GM11168 (cell line): ENCODE data around the gene UBAC1.
"Not testable (repeated sequence)": the region's sequence is repeated elsewhere in the genome, so short reads cannot be mapped to it uniquely, and the experiment has no call there.

Experiments
- in situ Hi-C: fragments of 300-500 bp; cut with MboI; formaldehyde crosslinking; loops from one replicate; pipeline ENCODE4 v1.12.0; 2022; ENCODE audit warnings: low sequenced_read_pairs; ENCODE audit not compliant: unreplicated experiment

UBAC1 gene

DNA sequence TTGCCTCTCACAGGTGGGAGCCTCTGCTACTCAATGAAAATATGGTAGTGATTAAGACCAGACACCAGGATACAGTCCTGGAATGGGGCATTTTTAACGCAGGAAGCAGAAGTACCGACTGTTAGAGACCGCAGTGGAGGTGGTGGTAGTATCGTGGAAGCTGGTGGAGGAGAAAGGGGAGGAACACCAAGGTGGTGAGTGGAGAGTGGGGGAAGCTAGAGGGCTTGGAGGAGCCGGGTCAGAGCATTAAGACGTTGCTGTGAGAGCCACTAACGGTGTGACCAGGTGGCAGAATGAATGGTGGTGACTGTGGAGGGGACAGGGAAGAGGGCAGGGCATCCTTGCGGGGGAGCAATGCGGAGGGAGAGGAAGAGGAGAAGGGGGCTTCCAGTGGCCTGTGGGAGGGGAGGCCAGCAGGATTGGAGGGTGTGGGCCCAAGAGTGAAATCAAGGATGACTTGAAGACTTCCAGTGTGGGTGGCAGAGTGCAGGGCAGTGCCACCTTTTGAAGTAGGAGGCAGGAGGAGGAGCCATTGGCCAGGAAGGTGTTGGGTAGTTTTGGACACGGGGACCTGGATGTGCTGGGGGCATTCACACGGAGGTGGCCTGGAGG, 1.6 kb upstream of the UBAC1 start:
- in situ Hi-C loops = no loop called here

DNA sequence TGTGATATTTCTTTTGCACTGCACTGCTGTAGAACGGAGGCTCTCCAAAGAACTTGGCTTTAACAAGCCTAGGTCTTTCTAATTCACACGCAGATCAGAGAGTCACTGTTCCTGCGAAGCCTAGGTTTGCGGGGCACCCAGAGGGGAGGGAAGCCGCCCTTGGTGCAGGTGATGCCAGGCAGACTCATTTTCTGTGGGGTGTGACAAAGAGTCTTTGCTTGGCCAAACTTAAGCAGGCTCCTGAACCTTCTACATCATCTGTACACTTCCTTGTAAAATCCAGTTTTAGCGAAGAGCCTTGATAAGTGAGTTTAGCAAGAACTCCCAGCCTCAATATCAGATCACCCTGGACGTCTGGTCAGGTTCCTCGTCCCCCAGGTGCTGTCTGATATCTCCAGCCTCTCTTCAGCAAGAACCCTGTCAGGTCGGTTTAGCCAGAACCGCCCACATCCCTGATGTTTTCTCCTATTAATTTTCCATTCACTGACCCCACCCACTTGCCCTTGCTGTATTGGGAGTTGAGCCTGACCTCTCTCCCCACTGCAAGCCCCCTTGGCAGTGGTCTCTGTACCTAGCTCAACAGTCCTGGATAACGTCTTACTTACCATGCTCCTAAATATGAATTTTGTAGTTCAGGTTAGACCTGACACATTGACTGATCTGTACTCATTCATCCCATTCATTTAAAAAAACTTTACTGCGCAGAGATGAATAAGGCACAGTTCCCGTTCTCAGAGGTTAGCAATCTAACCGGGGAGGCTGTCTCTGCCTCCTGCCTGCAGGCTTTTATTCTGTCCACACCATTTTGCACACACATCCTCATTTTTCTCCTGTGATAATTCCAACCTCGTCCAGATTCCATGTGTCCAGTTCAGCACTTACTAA, 880 bp upstream of the UBAC1 start:
- in situ Hi-C loops = no loop called here

DNA sequence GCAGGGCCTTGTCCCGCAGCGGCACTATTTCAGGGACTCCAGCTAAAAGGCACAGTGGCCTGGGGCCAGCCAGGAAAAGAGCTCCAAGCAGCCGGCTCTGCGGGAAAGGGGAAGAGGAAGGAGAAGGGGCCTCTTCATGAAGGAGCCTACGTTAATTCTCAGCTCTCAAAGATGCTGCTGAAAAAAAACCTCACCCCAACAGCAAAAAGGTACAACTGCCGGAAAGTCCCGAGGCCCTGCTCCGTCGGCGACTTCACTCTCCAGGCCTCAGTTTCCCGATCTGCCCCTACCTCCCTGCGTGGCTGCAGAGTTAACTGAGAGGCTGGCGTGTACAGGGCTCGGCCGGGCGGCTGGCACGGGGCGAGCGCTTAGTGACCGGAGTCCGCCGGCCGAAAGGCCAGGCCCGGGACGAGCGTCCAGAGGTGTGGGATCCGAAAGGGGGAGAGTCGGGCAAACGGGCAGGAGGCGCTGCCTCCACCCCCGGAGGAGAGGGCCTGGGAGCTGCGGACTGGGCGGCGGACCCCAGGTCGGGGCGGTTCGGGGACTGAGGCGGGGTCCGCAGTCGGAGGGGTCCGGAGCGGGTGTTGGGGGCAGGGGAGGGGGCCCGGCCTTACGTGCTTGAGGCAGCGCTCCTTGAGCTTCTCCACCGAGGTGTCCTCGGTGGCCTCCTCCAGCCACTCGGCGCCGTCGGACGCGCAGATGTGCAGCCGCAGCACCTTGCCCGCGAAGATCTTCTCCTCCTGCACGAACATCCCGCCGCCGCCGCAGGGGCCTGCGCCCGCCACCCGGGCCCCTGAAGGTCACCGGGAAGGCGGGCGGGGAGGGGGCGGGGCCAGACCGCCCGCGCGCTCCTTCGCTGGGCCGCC, 529 bp downstream of the UBAC1 start:
- in situ Hi-C loops = no loop called here

DNA sequence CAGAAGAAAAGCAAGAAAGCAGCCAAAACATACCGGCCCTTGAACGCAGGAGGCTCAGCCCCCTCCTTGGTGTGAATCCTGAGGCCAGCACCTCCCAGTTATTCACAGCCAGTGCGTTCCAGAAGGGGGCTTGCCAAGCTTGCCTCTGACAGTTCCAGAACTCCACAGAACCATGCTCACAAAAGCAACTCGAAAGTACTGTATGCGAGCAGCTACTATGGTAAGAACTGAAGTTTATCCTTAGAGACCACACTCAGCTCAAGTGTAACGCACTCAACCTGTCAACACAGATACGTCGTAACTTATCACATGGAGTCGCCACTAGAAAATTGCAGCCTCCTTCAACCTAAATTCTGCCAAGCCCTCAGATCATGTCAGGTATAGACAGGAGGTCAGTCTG, 1.4 kb downstream of the UBAC1 start:
- in situ Hi-C loops = no loop called here

DNA sequence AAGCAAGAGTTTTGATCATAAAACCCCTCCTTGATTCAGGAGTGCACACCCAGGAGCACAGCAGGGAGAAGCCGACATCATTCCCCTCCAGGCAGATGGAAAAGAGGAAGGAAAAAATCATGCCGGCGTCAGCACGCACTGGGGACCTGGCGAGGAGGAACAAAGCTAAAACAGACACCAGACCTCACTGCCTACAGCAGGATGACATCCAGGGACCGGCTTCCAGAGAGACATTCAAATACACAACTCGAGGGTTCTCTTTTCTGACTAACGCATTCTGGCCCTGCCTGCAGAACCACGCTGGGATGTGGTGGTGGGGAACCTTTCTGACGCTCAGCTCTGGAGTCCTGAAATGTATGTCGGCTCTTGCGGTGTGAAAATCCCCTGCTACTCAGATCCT, 2.7 kb downstream of the UBAC1 start:
- in situ Hi-C loops = no loop called here

DNA sequence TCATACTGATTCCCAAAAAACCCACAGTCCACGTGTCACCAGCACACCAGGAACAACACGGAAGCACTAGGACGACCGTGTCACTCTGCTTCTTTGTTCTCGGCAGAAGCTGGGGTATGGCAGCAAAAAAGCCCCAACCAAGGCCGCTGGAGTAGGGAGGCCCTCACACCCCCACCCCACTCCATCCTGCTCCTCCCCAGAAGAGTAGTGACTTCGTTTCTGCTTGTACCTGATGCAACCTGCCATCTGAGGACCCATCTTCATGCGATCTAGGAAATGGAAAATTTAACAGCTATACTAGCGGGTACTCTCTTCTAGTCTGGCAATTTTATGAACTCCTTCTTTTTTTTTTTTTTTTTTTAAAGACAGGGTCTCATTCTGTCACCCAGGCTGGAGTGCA, 3.7 kb downstream of the UBAC1 start:
- in situ Hi-C loops = no loop called here

DNA sequence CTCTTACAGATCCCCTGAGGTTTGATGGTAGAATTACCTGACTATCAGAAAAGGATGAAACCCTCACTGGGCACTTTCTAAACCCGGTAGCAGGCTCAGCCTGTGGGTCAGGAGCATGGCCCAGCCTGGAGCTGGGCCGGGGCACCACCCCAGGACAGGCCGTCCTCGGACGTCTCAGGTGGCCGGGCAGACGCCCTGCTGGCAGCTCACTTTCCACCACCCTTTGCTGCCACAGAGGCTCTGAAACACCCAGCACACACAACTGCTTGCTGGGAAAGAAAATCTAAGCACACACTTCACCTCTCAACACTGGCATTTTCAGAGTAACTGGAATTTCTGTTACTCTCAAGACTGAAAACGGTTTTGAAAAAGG, 4.4 kb downstream of the UBAC1 start:
- in situ Hi-C loops = no loop called here

DNA sequence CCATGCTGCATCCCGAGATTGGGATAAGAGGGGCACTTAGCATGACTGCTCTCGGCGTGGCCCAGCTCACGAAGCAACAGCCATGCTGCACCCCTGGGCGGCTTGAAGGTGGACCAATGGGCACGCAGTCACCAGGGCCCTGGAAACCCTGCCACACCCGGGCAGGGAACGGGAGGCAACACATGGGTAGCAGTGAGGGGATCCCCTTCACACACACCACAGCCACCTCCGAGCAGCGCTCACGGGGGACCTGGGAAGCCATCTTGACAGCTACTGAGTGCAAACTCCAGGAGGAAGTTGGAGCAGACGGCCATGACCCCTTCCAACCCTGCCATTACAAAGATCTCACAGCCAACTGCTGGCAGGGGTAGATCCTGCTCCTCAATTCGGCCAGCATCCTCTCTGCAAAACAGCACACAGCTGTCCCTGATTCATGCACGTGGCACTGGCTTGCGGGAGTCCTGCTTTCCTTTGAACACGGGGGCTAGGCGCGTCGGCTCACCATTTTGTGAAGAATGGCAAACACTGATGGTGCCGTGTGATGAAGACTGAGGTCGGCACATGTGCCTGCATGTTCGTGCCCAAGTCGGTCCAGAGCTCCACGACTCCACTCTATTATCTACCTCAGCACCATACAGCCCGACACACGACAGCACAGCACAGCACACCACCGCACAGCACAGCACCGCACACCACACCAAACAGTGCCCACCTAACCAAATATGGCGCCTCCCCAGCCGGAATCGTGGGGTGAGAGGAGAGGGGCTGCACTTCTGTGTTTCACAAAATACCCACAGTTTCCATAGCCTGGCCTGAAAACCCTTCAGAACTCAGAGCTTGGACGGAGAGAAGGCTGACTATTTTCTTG, 5.0 kb downstream of the UBAC1 start:
- in situ Hi-C loops = no loop called here

DNA sequence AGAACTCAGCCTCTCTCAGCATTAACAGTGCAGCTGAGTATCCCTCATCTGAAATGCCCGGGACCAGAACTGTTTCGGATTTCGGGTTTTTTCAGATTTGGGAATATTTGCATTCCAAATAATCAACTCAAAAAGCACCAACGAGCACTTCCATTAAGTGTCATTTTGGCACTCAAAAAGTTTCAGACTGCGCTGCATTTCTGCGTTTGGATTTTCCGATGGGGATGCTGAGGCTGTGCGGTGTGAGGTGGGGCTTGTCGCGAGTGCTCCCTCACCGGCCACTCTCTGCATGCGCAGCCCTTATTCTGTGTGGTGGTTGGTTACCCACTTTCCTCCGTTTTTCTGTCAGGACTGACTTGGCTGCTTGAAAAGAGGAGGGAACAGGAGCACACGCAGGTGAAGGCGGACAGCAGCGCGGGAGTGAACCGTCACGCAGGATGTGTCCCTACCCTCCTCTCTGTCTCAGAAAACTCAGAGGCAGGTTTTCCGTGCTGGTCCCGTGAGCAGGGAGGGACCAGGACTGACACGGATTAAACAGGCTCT, 8.4 kb downstream of the UBAC1 start:
- in situ Hi-C loops = no loop called here

DNA sequence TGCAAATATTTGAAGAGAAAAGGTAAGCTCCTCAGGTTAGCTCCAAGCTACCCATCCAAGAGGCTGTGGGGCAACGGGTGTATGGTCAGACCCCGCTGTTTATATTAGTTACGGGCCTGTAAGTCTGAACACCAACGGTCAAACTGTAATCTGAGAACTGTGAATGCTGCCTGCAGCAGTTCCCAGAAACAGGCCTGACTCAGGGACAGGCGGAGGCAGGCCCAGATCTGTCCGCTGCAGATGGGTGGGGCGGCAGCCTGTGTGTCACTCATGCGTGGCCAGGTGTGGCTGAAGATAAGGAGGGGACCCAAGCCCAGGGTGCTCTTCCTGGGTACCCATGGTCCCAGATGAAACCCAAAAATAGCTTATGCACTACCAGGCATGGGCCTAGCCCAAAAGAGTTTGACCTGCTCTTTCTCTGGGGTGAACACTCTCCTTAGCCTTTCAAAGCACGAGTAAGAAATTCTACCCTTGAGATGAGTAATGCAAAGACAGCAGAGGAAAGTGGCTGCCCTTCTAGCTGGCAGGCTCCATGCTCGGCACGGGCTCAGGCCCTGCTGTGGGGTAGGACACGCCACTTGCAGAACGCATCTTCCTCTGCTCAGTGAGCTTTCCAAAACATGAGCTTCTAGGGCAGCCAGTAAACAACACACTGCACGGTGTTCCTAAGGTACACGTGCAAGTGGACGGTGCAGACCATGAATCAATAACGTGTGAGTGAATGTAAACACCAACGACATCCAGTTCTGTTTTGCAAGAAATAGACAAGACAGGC, 9.1 kb downstream of the UBAC1 start:
- in situ Hi-C loops = no loop called here

DNA sequence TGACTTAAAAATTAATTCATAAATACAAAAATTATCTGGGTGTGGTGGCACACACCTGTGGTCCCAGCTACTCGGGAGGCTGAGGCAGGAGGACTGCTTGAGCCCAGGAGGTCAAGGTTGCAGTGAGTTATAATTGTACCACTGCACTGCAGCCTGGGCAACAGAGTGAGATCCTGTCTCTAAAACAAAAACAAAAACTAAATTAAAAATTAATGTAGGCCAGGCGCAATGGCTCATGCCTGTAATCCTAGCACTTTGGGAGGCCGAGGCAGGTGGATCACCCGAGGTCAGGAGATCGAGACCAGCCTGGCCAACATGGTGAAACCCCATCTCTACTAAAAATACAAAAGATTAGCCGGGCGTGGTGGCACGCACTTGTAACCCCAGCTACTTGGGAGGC, 9.9 kb downstream of the UBAC1 start:
- in situ Hi-C loops = not testable (repeated sequence)

DNA sequence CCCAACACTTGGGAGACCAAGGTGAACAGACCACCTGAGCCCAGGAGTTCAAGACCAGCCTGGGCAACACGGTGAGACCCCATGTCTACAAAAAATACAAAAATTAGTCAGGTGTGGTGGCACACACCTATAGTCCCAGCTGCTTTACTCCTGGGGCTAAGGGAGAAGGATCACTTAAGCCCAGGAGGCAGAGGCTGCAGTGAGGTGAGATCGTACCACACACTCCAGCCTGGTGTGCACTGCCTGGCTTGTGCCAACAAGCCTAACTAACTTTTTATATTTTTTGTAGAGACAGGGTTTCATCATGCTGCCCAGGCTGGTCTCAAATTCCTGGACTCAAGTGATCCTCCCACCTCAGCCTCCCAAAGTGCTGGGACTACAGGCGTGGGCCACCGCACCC, 10.3 kb downstream of the UBAC1 start:
- in situ Hi-C loops = not testable (repeated sequence)

DNA sequence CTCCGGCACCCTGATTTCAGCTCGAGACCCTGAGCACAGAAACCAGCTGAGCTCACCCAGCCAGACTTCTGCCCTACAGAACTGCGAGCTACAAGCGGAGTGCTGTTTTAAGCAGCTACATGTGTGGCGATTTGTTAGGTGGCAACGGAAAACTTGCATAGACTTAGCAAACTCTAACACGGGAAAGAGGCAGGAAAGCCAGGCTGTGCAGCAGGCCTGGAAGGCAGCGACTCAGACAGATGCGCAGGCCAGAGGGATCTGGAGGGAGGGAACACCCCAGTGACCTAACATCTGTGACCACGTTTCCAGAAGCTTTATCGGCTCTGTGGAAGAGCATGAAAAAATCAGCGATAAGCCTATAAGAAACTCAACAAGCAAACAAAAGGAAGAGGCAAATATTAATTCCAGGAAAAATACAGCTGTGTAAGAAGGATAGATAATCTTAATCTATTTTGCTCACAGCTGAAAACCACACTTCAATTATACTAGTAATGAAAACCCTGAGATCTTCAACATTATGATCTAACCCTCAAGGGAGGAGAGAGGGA, 11.0 kb downstream of the UBAC1 start:
- in situ Hi-C loops = no loop called here

DNA sequence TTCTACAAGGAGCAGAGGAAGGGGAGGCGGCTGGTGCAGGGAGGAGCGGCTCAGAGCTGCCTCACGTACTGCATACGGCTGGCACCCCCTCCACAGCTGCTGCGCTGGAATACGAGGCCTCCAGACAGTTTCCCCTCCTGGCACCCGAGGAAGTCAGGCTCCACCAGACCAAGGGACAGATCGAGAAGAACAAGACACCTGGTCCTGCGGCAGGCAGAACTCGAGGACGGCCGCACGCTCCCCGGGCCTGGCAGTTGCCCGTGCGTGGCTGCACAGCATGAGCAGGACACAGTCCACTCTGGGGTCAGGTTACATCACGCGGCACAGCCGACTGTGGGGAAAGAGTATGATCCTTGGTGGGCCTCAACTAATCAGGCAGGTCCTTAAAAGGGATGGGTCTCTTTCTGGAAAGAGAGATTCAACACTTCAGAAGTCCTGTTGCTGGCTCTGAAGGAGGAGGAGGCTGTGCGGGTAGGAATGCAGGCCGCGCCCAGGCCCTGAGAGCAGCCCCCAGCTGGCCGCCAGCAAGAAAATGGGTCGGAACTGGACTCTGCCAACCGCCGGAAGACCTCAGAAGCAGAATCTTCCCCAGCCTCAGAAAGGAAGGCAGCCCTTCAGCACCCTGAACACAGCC, 11.6 kb downstream of the UBAC1 start:
- in situ Hi-C loops = no loop called here

DNA sequence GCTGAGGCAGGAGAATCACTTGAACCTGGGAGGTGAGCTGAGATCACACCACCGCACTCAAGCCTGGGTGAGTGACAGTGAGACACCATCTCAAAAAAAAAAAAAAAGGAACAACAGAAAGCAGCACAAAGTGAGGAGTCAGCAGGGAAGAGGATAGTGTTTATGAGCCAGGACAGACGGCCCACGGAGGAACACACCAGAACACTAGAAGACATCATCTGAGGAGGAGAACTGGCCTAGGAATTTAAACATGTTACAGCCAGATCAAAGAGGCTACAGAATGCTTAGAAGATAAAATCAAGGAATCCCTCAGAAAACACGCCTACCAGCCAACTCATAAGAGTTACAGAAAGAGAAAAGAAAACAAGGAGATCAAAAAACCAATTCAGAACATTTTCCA, 12.2 kb downstream of the UBAC1 start:
- in situ Hi-C loops = no loop called here

DNA sequence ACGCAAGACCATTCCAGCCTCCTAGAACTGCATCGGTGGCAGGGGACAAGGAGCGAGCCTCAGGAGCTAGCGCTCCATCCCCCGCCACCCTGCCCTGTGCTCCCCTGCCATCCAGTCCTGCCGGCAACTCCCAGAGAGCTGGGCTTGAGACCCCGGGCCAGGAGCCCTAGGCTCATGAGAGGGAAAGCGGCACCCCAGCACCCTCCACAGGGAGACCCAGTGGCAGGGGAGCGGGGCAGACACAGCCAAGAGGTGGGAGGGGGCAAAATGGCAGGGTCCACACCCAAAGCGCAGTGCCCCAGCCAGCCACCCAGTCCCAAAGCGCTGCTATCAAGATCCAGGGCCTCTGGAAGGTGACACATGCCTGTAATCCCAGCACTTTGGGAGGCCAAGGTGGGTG, 12.7 kb downstream of the UBAC1 start:
- in situ Hi-C loops = no loop called here

DNA sequence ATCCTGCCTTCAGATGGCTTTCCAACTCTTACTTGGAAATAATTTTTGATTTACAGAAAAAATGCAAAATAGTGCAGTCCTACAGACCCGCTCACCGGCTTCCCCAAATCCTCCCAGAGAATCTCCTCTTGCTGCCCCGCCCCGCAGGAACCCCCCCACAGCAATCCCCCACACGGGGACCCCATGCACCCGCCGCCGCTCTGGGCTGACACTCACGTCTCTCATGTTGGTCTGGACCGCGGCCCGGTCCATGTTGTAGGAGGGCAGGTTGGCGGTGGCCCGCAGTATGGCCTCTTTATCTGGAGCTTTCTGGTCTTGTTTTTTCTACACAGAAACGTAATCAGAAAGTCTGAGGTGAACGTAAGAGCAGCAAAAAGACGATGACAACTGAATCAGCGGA, 13.6 kb downstream of the UBAC1 start:
- in situ Hi-C loops = no loop called here

DNA sequence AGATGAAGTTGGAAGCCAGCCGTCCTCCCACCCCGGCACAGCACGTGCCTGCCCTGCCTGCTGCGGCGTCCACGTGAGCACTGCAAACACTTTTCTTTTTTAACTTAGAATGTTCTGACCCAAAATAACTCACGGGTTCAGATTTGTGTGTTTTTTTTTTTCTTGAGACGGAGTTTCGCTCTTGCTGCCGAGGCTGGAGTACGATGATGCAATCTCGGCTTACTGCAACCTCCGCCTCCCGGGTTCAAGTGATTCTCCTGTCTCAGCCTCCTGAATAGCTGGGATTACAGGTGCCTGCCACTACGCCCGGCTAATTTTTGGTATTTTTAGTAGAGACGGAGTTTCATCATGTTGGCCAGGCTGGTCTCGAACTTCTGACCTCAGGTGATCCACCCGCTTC, 14.1 kb downstream of the UBAC1 start:
- in situ Hi-C loops = not testable (repeated sequence)
